Activated CD8-positive, alpha-beta memory T cell treated with anti-CD3 and anti-CD28 coated beads for 4 hours (primary cell): Measurements from ENCODE around the gene ADIPOR2.

Source experiments
- DNase-seq, 2 donors: peaks; one replicate each; pipeline ENCODE4 v3.0.0-alpha.2; 2020; ENCODE audit warnings: low read depth in 2 of 2

The ADIPOR2 gene

GRCh38 chr12:1830401-1830845 lies 139.6 kb downstream of the ADIPOR2 start:
- DNase-seq = no peak

DNA sequence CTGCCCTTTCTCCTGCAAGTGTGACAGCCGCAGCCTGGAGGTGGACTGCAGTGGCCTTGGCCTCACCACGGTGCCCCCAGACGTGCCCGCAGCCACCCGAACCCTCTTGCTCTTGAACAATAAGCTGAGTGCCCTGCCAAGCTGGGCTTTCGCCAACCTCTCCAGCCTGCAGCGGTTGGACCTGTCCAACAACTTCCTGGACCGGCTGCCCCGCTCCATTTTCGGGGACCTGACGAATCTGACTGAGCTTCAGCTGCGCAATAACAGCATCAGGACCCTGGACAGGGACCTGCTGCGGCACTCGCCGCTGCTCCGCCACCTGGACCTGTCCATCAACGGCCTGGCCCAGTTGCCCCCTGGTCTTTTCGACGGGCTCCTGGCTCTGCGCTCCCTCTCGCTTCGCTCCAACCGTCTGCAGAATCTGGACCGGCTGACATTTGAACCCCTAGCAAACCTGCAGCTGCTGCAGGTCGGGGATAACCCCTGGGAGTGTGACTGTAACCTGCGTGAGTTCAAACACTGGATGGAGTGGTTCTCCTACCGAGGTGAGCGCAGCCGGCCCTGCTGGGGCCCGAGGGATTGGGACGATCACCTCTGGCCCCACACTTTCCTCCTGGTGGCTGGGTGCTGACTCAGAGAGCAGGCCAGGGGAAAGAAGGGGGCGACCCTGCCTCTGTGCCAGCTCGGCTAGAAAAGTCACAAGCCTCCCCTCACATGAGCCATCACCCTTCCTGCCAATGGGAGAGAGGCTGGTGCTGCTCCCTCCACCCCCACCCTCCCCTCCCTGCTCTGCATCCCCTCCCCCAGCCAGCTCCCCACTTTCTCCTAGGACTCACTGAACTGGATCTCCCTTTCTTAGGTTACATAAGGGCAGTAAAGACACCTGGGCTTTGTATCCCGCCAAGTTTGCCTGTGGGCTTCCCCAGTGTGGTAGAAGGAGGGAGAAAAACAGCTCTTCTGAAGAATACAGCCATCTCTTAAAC lies 140.4 kb downstream of the ADIPOR2 start:
- DNase-seq = no peak

DNA sequence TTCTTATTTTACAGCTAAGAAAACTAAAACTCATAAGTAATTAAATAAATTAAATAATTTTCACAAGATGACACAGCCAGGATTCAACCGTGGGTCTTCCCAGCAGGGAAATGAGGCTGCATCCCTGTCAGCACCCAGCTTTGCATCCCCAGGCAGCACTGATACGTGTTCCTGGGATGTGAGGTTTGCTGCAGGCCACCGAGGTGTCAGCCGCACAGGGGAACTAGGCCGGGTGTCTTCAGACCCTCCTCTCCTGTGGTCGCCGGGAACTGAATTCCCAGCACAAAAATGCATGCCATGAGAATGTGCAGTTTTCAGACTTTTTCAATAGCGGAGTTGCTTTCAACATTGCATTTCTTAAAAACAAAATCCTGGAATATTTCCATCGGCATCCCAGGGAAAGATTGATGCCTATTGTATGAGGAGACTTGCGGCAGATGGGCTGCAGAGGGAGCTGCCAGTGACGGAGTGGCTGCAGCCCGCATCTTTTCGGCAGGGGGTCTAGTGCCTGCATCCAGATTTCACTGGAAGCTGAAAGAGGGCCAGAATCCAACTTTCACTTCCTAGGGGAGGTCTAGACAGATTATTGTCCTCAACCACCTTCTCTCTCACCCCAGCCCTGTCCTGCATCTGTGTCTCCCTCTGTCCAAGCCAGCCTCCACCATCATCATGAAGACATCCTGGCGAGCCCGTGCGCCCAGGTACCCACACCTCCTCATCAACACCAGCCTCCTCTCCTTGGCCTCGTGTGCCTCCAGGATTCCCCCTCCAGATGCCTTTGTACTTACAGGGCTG lies 142.1 kb downstream of the ADIPOR2 start:
- no peak for DNase-seq

DNA sequence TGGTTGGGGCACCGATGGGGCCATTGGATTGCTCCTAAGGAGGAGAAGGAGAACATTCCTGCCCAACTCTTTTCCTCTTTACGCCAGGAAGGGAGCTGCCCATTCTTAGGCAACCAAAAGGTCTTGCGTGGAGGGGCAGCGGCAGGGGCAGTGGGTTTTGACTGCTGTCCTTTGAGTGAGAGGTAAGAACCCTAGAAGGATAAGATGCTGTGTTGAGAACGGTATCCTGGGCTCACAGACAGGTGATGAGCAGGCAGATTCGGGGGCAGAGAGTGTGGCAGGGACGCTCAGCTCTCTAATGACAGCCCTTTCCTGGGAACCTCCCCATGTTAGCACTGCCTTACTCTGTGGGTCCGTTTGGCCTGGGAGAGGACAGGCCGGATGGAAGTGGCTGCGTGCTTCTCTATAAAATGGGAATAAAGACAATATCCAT lies 142.7 kb downstream of the ADIPOR2 start:
- DNase-seq = no peak

- no peak for DNase-seq
Measured at GRCh38 chr12:1834186-1834925, 143.5 kb downstream of the ADIPOR2 start.

- no peak for DNase-seq
Measured at GRCh38 chr12:1835211-1836131, 144.6 kb downstream of the ADIPOR2 start.

DNA sequence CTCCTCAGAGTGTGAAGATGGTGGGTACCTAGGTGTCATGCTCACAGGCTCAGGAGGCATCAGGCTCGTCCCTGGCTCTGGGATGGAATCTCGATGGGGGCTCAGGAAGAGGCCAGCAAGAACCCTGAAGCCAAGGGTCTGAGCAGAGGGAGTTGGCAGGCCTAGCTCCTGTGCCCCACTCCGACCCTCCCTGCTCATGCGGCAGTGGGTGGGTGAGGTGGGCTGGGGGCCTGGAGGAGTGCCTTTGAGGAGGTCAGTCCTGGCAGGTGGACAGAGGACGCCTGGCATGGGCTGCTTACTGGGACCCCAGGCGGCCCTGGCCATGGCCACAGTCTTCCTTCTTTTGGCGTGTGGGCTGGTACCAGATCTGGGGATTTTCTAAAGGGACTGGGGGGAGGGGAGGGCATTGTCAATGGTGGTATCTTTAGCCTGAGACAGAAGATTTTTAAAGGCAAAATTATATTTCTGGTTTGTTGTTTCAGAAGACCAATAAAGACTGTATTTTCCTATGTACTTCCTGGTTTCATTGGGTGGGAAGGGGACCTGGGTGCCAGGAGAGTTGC lies 145.5 kb downstream of the ADIPOR2 start:
- no peak for DNase-seq

- DNase-seq = no peak
Measured at GRCh38 chr12:1836854-1837421, 146.1 kb downstream of the ADIPOR2 start.

- DNase-seq = no peak
Measured at GRCh38 chr12:1837541-1838204, 146.8 kb downstream of the ADIPOR2 start.
